Adrenal gland (tissue), 19 donors: ENCODE results near the gene CDS1. TPM values are rescaled to one million over a fixed set of nuclear protein-coding genes. Genes with fewer than 3 reads are reported as not detected.
A peak's percentile ranks its signal among the peaks of the same experiment; 100 is the strongest.

Experiments
- DNase-seq, 7 donors: peaks; one replicate each; pipeline ENCODE4 v3.0.0-alpha.2; 2019 to 2020
- H3K27ac ChIP-seq, 5 donors: fragments of 200-600 bp; sonication (generic) in 4 of 5; 1 replicate in 3 of 5; 2 replicates in 2 of 5; pipeline versions ENCODE4 v1.5.1 to v1.8.0; 2016 to 2020; ENCODE audit warnings: mild to moderate bottlenecking in 1 of 5
- H3K27me3 ChIP-seq: fragments of 200-600 bp; 2 replicates; pipeline ENCODE4 v1.8.0; 2021
- H3K36me3 ChIP-seq, 2 donors: fragments of 200-600 bp; replicated peaks in 1 of 2; 1 replicate in 1 of 2; 2 replicates in 1 of 2; pipeline versions ENCODE4 v1.5.1 to v1.8.0; 2018 to 2022
- H3K4me1 ChIP-seq, 2 donors: fragments of 200-600 bp; replicated peaks in 1 of 2; 1 replicate in 1 of 2; 2 replicates in 1 of 2; pipeline versions ENCODE4 v1.5.1 to v1.8.0; 2018 to 2021
- H3K4me3 ChIP-seq, 4 donors: fragments of 200-600 bp; sonication (generic) in 3 of 4; one replicate each; pipeline ENCODE4 v1.5.1; 2016 to 2018
- H3K9me3 ChIP-seq, 3 donors: fragments of 200-600 bp; sonication (generic) in 1 of 3; replicated peaks in 1 of 3; 1 replicate in 2 of 3; 2 replicates in 1 of 3; pipeline versions ENCODE4 v1.5.1 to v1.8.0; 2016 to 2021
- CTCF ChIP-seq, 6 experiments: fragments of 450-650 bp in 4 of 6; fragments of 200-600 bp in 2 of 6; sonication (generic) in 1 of 6; IDR thresholded peaks; 1 replicate in 5 of 6; 2 replicates in 1 of 6; pipeline versions ENCODE4 v1.5.1 to v1.8.0; 2016 to 2021; ENCODE audit warnings: antibody characterized with exemption in 6 of 6, mild to moderate bottlenecking in 2 of 6, moderate library complexity in 1 of 6
- POLR2A ChIP-seq, 2 donors: fragments of 450-650 bp; IDR thresholded peaks; one replicate each; pipeline ENCODE4 v1.6.1; 2017; ENCODE audit warnings: antibody characterized with exemption in 2 of 2, mild to moderate bottlenecking in 2 of 2, moderate library complexity in 1 of 2
- WGBS, 4 donors: extraction: QIAGEN DNeasy Blood & Tissue Kit in 2 of 4; methylation state at CpG; one replicate each; pipeline versions ENCODE4 v1.1.5 to v1.1.7; 2013 to 2017; 5-methylcytosine and 5-hydroxymethylcytosine counted together
- intact Hi-C, 2 donors: fragments of 100-400 bp; cut with DNase I; formaldehyde crosslinking; loops; one replicate each; pipeline versions ENCODE4 v1.14.1 to v1.15.0; 2022 to 2023
- long read RNA-seq, 10 donors: library from polyadenylated mRNA in 3 of 10; unstranded in 2 of 10; stranded (forward) in 1 of 10; transcript quantifications; one replicate each; pipeline ENCODE4 v2.0.0 and lab custom pipeline, GENCODE V29; 2021 to 2026
- polyA plus RNA-seq, 3 donors: library from polyadenylated mRNA; stranded (reverse); fragments of 200-250 nt in 2 of 3; fragments of 350-450 nt in 1 of 3; fragmentation: Illumina TruSeq in 1 of 3; extraction: RNeasy Lipid Tissue Mini Kit (QIAGEN cat#74804) in 1 of 3; gene quantifications; one replicate each; pipeline ENCODE4 v1.2.3, GENCODE V29; 2013 to 2014
- total RNA-seq, 9 donors: library from RNA; depleted of rRNA in 4 of 9; stranded (reverse); fragments of >200 nt in 4 of 9; fragments of 120-200 nt in 1 of 9; fragmentation: NEBNext Ultra II Directional in 1 of 9; extraction: Animal tissue kit (Norgen Biotek cat#: 25700) in 1 of 9; gene quantifications; one replicate each; pipeline versions ENCODE4 v1.1.0 to v1.2.4, GENCODE V29; 2013 to 2023
- donor health status: healthy with polysubstance abuse.
- donor health status: Bipolar disorder and iron deficiency.
- donor health status: DM: yes; HTN: yes; CAD: no.
- donor health status: DM: no; HTN: no; CAD: no.
- donor health status: DM: no; HTN: no; CAD: no.
- donor health status: DM: yes; HTN: yes; CAD: no.

CDS1 gene
- total RNA-seq (10 to 100 TPM in 5 of 9 donors, 1 to 10 TPM in 4; 5.3 to 17.8 (median 10.7) TPM), polyA plus RNA-seq (1 to 10 TPM; 2.6 to 8.0 (median 3.7) TPM)
- long read RNA-seq, donor 1, full-length matches to known transcripts, result 4 of 12 reads
- long read RNA-seq, donor 1, partial matches to known transcripts, result 8 of 12 reads
- long read RNA-seq, donor 1, other reads (novel, unspliced or antisense), result 0 of 12 reads
- long read RNA-seq, donor 2, full-length matches to known transcripts, result 3 of 9 reads
- long read RNA-seq, donor 2, partial matches to known transcripts, result 6 of 9 reads
- long read RNA-seq, donor 2, other reads (novel, unspliced or antisense), result 0 of 9 reads
- long read RNA-seq, donor 3, full-length matches to known transcripts, result 4 of 4 reads
- long read RNA-seq, donor 3, partial matches to known transcripts, result 0 of 4 reads
- long read RNA-seq, donor 3, other reads (novel, unspliced or antisense), result 0 of 4 reads
- long read RNA-seq, donor 4, full-length matches to known transcripts, result 1 of 2 reads
- long read RNA-seq, donor 4, partial matches to known transcripts, result 0 of 2 reads
- long read RNA-seq, donor 4, other reads (novel, unspliced or antisense), result 1 of 2 reads
- long read RNA-seq, donor 5, full-length matches to known transcripts, result 22 of 25 reads
- long read RNA-seq, donor 5, partial matches to known transcripts, result 0 of 25 reads
- long read RNA-seq, donor 5, other reads (novel, unspliced or antisense), result 3 of 25 reads
- long read RNA-seq, donor 6, result 0 reads
- long read RNA-seq, donor 7, full-length matches to known transcripts, result 3 of 3 reads
- long read RNA-seq, donor 7, partial matches to known transcripts, result 0 of 3 reads
- long read RNA-seq, donor 7, other reads (novel, unspliced or antisense), result 0 of 3 reads
- long read RNA-seq, donor 8, full-length matches to known transcripts, result 4 of 4 reads
- long read RNA-seq, donor 8, partial matches to known transcripts, result 0 of 4 reads
- long read RNA-seq, donor 8, other reads (novel, unspliced or antisense), result 0 of 4 reads
- long read RNA-seq, donor 9, result 0 reads
- long read RNA-seq, donor 10, full-length matches to known transcripts, result 5 of 5 reads
- long read RNA-seq, donor 10, partial matches to known transcripts, result 0 of 5 reads
- long read RNA-seq, donor 10, other reads (novel, unspliced or antisense), result 0 of 5 reads

- TF ChIP-seq POLR2A (IDR thresholded peaks at IDR 0.05), result no peak
- no peak for TF ChIP-seq CTCF (IDR thresholded peaks at IDR 0.05)
- Histone ChIP-seq H3K4me1 (peaks cover 4 to 7% of the 10 kb centered on the region in 2 donors), H3K27ac (peak within 1 kb of the TSS; percentile 37 to 85 (median 77)), H3K27me3 (no peaks in the 10 kb centered on the region), H3K4me3 (peak within 1 kb of the TSS; percentile 34 to 86 (median 64)), H3K9me3 (no peaks in the 10 kb centered on the region), H3K36me3 (no peaks in the 10 kb centered on the region)
- DNase-seq, result peak; percentile 24 to 58 (median 39)
- 0 to 1% (median 0%) methylated on average over 12 to 88 of the region's 88 CpGs; no CpG with 5 or more reads in 1 of the 4 donors for WGBS, 4 donors
- intact Hi-C loops, result no loop called here
These were observed at the start of gene CDS1 for GRCh38 chr4:84582988-84583875. TSS of gene CDS1 (plus strand) at chr4:84583127. CDS start at chr4:84583402, 275 bp downstream.

- no peak overlapping the region for H3K27ac ChIP-seq
- no peak for TF ChIP-seq POLR2A (IDR thresholded peaks at IDR 0.05)
- no peak for TF ChIP-seq CTCF (IDR thresholded peaks at IDR 0.05)
- no peak overlapping the region for H3K4me3 ChIP-seq
- H3K36me3 ChIP-seq, result no peaks in the 10 kb centered on the region
- H3K27me3 ChIP-seq, result no peaks in the 10 kb centered on the region
- intact Hi-C loops, result loop anchor here in 1 of 2 donors (10.0 kb wide), 1 partner anchor 891 kb away; no protein-coding TSS in a partner anchor
- H3K9me3 ChIP-seq, result no peaks in the 10 kb centered on the region
- 94 to 96% (median 95%) methylated on average over 2 of the region's 2 CpGs for WGBS, 4 donors
- H3K4me1 ChIP-seq, result no peaks in the 10 kb centered on the region
- DNase-seq, result no peak
These were observed 47.0 kb upstream of the CDS1 start for GRCh38 chr4:84535901-84536300.

- H3K4me1 ChIP-seq, result no peaks in the 10 kb centered on the region
- no peak for DNase-seq
- no peaks in the 10 kb centered on the region for H3K27me3 ChIP-seq
- no peak overlapping the region for H3K4me3 ChIP-seq
- H3K9me3 ChIP-seq, result no peaks in the 10 kb centered on the region
- H3K36me3 ChIP-seq, result no peaks in the 10 kb centered on the region
- intact Hi-C loops, result no loop called here
- TF ChIP-seq CTCF (IDR thresholded peaks at IDR 0.05), result no peak
- no peak for TF ChIP-seq POLR2A (IDR thresholded peaks at IDR 0.05)
- H3K27ac ChIP-seq, result no peak overlapping the region
- WGBS, 4 donors, result 67 to 82% (median 74%) methylated on average over 2 to 5 of the region's 5 CpGs
These were observed 37.8 kb upstream of the CDS1 start for GRCh38 chr4:84545093-84545492.
